WTC11 (cell line): ENCODE measurements around the gene ZNF354C. TPM values are rescaled to one million over a fixed set of nuclear protein-coding genes. Genes with fewer than 3 reads are reported as not detected.

ENCODE experiments used
- ATAC-seq: fragments of 200-7000 bp; cut with Tn5 transposase; 2 replicates; pipeline ENCODE4 v1.10.0; 2021; ENCODE audit warnings: mild to moderate bottlenecking, moderate library complexity
- CTCF ChIA-PET: fragments of 300-600 bp; sonication (Branson Sonifier 250); formaldehyde crosslinking; loops from one replicate; lab custom pipeline; 2021; ENCODE audit warnings: antibody characterized with exemption; lab: Charles Lee
- POLR2A ChIA-PET: fragments of 350-600 bp; sonication (Branson Sonifier 250); formaldehyde crosslinking; loops from one replicate; lab custom pipeline; 2021; ENCODE audit warnings: antibody characterized with exemption; lab: Charles Lee
- DNase-seq: peaks from one replicate; pipeline ENCODE4 v3.0.0; 2021; ENCODE audit warnings: low spot score
- H3K27ac Mint-ChIP-seq: 2 replicates; pipeline ENCODE4 v1.8.0; 2021; ENCODE audit warnings: mixed read lengths
- H3K27me3 Mint-ChIP-seq: 2 replicates; pipeline ENCODE4 v1.8.0; 2021; ENCODE audit warnings: low read depth, mild to moderate bottlenecking, moderate library complexity, mixed read lengths
- H3K36me3 Mint-ChIP-seq: 2 replicates; pipeline ENCODE4 v1.8.0; 2021; ENCODE audit warnings: mixed read lengths
- H3K4me1 Mint-ChIP-seq: 2 replicates; pipeline ENCODE4 v1.8.0; 2022; ENCODE audit warnings: mixed read lengths
- H3K4me3 Mint-ChIP-seq: 2 replicates; pipeline ENCODE4 v1.8.0; 2021; ENCODE audit warnings: mild to moderate bottlenecking, moderate library complexity, mixed read lengths
- H3K9me3 Mint-ChIP-seq: 2 replicates; pipeline ENCODE4 v1.8.0; 2021; ENCODE audit warnings: mixed read lengths
- CREB1 ChIP-seq: sonication (generic); formaldehyde crosslinking; IDR thresholded peaks from 2 replicates; pipeline ENCODE4 v1.8.0; 2023; ENCODE audit warnings: mild to moderate bottlenecking, missing genetic modification reagents
- JAZF1 ChIP-seq: fragments of 250-450 bp; sonication (Bioruptor Pico); IDR thresholded peaks from 2 replicates; pipeline ENCODE4 v1.9.0; 2021; ENCODE audit warnings: moderate library complexity, mild to moderate bottlenecking, inconsistent platforms
- KAT7 ChIP-seq: sonication (generic); formaldehyde crosslinking; IDR thresholded peaks from 2 replicates; pipeline ENCODE4 v1.8.1; 2023; ENCODE audit warnings: missing genetic modification reagents, mild to moderate bottlenecking, borderline replicate concordance
- NFE2L1 ChIP-seq: sonication (generic); formaldehyde crosslinking; IDR thresholded peaks from 2 replicates; pipeline ENCODE4 v1.8.1; 2023; ENCODE audit warnings: missing genetic modification reagents
- NR3C1 ChIP-seq: sonication (generic); formaldehyde crosslinking; conservative IDR thresholded peaks from 2 replicates; pipeline ENCODE4 v1.8.1; 2023; ENCODE audit warnings: low read depth, mild to moderate bottlenecking, missing genetic modification reagents
- SOX15 ChIP-seq: fragments of 250-450 bp; sonication (Bioruptor Pico); IDR thresholded peaks from 2 replicates; pipeline ENCODE4 v1.9.0; 2021; ENCODE audit warnings: mild to moderate bottlenecking
- TCF7 ChIP-seq: sonication (generic); formaldehyde crosslinking; IDR thresholded peaks from 2 replicates; pipeline ENCODE4 v1.8.0; 2022; ENCODE audit warnings: mild to moderate bottlenecking, low read depth, missing genetic modification reagents, moderate library complexity
- ZNF219 ChIP-seq: sonication (generic); formaldehyde crosslinking; IDR thresholded peaks from 2 replicates; pipeline ENCODE4 v1.8.0; 2023; ENCODE audit warnings: missing genetic modification reagents, mild to moderate bottlenecking, borderline replicate concordance
- ZNF232 ChIP-seq: sonication (generic); formaldehyde crosslinking; IDR thresholded peaks from 2 replicates; pipeline ENCODE4 v1.8.0; 2022; ENCODE audit warnings: mild to moderate bottlenecking, missing genetic modification reagents
- ZNF671 ChIP-seq: fragments of 250-450 bp; sonication (Bioruptor Pico); IDR thresholded peaks from 2 replicates; pipeline ENCODE4 v1.8.0; 2021; ENCODE audit warnings: mild to moderate bottlenecking
- total RNA-seq: library from RNA; stranded (reverse); gene quantifications from 3 replicates; pipeline ENCODE4 v1.2.3, GENCODE V29; 2021
- TF ChIP-seq, protein P1 (sequence below): sonication (generic); formaldehyde crosslinking; IDR thresholded peaks from 2 replicates; pipeline ENCODE4 v1.8.1; 2023; ENCODE audit warnings: mild to moderate bottlenecking, missing genetic modification reagents, moderate library complexity
- TF ChIP-seq, protein P2 (sequence below): sonication (generic); formaldehyde crosslinking; IDR thresholded peaks from 2 replicates; pipeline ENCODE4 v1.8.1; 2022; ENCODE audit warnings: low read depth, mild to moderate bottlenecking, moderate library complexity, missing genetic modification reagents, borderline replicate concordance
- TF ChIP-seq, protein P3 (sequence below): sonication (generic); formaldehyde crosslinking; IDR thresholded peaks from 2 replicates; pipeline ENCODE4 v1.8.0; 2023; ENCODE audit warnings: mild to moderate bottlenecking, missing genetic modification reagents
- TF ChIP-seq, protein P4 (sequence below): sonication (generic); formaldehyde crosslinking; IDR thresholded peaks from 2 replicates; pipeline ENCODE4 v1.8.1; 2023; ENCODE audit warnings: mild to moderate bottlenecking, missing genetic modification reagents
- TF ChIP-seq, protein P5 (sequence below): sonication (generic); formaldehyde crosslinking; IDR thresholded peaks from 2 replicates; pipeline ENCODE4 v1.8.1; 2023; ENCODE audit warnings: mild to moderate bottlenecking, missing genetic modification reagents, borderline replicate concordance
- TF ChIP-seq, protein P6 (sequence below): sonication (generic); formaldehyde crosslinking; conservative IDR thresholded peaks from 2 replicates; pipeline ENCODE4 v1.8.1; 2022; ENCODE audit warnings: mild to moderate bottlenecking, missing genetic modification reagents

ZNF354C gene
- total RNA-seq, 1 experiment from 2014 or later = 7.9 TPM

DNA sequence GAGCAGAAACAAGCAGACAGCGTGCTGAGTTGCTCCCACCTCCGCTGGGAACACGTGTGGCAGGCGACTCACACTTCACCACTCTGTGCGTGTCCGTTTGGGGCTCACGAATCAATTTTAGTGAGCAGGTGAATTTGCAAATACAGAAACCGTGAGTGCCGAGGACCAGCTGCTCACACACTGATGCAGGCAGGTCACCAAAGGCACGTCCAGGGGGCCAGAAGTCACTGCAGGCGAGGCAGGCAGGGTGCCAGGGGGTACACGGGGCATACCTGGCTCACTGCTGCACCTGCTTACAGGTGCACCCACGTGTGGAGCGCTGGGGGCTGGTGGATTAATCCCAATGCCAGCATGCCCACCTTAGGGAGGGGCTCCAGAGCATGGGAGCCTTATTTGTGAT, 68.8 kb downstream of the ZNF354C start:
- Mint-ChIP-seq H3K27ac (no peak overlapping the region), H3K4me3 (no peak overlapping the region), H3K27me3 (no peaks in the 10 kb centered on the region), H3K36me3 (no peaks in the 10 kb centered on the region), H3K4me1 (no peaks in the 10 kb centered on the region), H3K9me3 (peaks cover 1% of the 10 kb centered on the region; the same call in 1 of the 2 replicates)
- ChIA-PET CTCF (no interaction called here), POLR2A (no interaction called here)
- ATAC-seq (no peak), DNase-seq (no peak)
- no peak for TF ChIP-seq ZNF219 (CRISPR knock-in tag)
- no peak for TF ChIP-seq SOX15 (CRISPR knock-in tag)
- TF ChIP-seq, protein P1, sequence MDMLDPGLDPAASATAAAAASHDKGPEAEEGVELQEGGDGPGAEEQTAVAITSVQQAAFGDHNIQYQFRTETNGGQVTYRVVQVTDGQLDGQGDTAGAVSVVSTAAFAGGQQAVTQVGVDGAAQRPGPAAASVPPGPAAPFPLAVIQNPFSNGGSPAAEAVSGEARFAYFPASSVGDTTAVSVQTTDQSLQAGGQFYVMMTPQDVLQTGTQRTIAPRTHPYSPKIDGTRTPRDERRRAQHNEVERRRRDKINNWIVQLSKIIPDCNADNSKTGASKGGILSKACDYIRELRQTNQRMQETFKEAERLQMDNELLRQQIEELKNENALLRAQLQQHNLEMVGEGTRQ = no peak
- no peak for TF ChIP-seq NFE2L1
- TF ChIP-seq, protein P2, sequence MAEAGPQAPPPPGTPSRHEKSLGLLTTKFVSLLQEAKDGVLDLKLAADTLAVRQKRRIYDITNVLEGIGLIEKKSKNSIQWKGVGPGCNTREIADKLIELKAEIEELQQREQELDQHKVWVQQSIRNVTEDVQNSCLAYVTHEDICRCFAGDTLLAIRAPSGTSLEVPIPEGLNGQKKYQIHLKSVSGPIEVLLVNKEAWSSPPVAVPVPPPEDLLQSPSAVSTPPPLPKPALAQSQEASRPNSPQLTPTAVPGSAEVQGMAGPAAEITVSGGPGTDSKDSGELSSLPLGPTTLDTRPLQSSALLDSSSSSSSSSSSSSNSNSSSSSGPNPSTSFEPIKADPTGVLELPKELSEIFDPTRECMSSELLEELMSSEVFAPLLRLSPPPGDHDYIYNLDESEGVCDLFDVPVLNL (CRISPR knock-in tag) = no peak

DNA sequence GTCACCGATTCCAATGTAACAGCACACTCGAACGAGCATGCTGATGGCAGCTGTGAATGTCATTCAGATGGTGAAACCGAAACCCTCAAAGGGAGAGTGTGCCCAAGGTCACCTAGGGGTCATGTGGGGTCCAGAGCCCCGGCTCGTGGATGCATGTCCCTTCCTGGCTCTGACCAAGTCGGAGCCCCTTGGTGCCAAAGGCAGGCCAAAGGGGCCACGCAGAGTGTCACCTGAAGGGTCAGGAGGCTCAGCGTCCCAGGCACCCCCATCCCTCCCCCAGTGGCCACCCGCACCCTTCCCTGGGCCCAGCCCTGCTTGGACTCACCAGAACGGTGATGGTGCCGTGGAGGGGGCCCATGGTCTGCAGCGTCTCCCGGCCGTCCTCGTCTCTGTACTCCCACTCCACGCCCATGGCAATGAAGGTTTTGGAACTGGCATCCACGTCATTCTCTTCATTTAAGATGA, 69.5 kb downstream of the ZNF354C start:
- ChIA-PET CTCF (no interaction called here), POLR2A (no interaction called here)
- no peaks in the 10 kb centered on the region for H3K36me3 Mint-ChIP-seq
- TF ChIP-seq ZNF671 (CRISPR knock-in tag) = no peak
- TF ChIP-seq TCF7 (CRISPR knock-in tag) = no peak
- TF ChIP-seq KAT7 = no peak
- TF ChIP-seq, protein P3, sequence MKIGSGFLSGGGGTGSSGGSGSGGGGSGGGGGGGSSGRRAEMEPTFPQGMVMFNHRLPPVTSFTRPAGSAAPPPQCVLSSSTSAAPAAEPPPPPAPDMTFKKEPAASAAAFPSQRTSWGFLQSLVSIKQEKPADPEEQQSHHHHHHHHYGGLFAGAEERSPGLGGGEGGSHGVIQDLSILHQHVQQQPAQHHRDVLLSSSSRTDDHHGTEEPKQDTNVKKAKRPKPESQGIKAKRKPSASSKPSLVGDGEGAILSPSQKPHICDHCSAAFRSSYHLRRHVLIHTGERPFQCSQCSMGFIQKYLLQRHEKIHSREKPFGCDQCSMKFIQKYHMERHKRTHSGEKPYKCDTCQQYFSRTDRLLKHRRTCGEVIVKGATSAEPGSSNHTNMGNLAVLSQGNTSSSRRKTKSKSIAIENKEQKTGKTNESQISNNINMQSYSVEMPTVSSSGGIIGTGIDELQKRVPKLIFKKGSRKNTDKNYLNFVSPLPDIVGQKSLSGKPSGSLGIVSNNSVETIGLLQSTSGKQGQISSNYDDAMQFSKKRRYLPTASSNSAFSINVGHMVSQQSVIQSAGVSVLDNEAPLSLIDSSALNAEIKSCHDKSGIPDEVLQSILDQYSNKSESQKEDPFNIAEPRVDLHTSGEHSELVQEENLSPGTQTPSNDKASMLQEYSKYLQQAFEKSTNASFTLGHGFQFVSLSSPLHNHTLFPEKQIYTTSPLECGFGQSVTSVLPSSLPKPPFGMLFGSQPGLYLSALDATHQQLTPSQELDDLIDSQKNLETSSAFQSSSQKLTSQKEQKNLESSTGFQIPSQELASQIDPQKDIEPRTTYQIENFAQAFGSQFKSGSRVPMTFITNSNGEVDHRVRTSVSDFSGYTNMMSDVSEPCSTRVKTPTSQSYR = no peak
- no peak for TF ChIP-seq ZNF232 (CRISPR knock-in tag)
- TF ChIP-seq, protein P4, sequence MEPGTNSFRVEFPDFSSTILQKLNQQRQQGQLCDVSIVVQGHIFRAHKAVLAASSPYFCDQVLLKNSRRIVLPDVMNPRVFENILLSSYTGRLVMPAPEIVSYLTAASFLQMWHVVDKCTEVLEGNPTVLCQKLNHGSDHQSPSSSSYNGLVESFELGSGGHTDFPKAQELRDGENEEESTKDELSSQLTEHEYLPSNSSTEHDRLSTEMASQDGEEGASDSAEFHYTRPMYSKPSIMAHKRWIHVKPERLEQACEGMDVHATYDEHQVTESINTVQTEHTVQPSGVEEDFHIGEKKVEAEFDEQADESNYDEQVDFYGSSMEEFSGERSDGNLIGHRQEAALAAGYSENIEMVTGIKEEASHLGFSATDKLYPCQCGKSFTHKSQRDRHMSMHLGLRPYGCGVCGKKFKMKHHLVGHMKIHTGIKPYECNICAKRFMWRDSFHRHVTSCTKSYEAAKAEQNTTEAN (CRISPR knock-in tag) = no peak
- TF ChIP-seq NR3C1 (CRISPR knock-in tag) = no peak
- TF ChIP-seq, protein P5, sequence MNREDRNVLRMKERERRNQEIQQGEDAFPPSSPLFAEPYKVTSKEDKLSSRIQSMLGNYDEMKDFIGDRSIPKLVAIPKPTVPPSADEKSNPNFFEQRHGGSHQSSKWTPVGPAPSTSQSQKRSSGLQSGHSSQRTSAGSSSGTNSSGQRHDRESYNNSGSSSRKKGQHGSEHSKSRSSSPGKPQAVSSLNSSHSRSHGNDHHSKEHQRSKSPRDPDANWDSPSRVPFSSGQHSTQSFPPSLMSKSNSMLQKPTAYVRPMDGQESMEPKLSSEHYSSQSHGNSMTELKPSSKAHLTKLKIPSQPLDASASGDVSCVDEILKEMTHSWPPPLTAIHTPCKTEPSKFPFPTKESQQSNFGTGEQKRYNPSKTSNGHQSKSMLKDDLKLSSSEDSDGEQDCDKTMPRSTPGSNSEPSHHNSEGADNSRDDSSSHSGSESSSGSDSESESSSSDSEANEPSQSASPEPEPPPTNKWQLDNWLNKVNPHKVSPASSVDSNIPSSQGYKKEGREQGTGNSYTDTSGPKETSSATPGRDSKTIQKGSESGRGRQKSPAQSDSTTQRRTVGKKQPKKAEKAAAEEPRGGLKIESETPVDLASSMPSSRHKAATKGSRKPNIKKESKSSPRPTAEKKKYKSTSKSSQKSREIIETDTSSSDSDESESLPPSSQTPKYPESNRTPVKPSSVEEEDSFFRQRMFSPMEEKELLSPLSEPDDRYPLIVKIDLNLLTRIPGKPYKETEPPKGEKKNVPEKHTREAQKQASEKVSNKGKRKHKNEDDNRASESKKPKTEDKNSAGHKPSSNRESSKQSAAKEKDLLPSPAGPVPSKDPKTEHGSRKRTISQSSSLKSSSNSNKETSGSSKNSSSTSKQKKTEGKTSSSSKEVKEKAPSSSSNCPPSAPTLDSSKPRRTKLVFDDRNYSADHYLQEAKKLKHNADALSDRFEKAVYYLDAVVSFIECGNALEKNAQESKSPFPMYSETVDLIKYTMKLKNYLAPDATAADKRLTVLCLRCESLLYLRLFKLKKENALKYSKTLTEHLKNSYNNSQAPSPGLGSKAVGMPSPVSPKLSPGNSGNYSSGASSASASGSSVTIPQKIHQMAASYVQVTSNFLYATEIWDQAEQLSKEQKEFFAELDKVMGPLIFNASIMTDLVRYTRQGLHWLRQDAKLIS (CRISPR knock-in tag) = no peak
- TF ChIP-seq, protein P6, sequence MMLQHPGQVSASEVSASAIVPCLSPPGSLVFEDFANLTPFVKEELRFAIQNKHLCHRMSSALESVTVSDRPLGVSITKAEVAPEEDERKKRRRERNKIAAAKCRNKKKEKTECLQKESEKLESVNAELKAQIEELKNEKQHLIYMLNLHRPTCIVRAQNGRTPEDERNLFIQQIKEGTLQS (CRISPR knock-in tag) = no peak
- no peak for TF ChIP-seq JAZF1 (CRISPR knock-in tag)
- no peak for TF ChIP-seq CREB1 (CRISPR knock-in tag)
- no peaks in the 10 kb centered on the region for H3K27me3 Mint-ChIP-seq
- H3K9me3 Mint-ChIP-seq = peaks cover 4% of the 10 kb centered on the region; the same call in 1 of the 2 replicates
- no peak overlapping the region for H3K4me3 Mint-ChIP-seq
- ATAC-seq (no peak), DNase-seq (no peak)
- H3K4me1 Mint-ChIP-seq = no peaks in the 10 kb centered on the region
- H3K27ac Mint-ChIP-seq = no peak overlapping the region
